Stimulated activated naive CD8-positive, alpha-beta T cell treated with anti-CD3 and anti-CD28 coated beads, Interleukin-15, Interleukin-2, amounts not matched to agents 100 ng/mL and 50 ng/mL, for 24 hours (primary cell): ENCODE results near the gene CD47.

ENCODE experiments used
- H3K27ac Mint-ChIP-seq: one replicate; pipeline ENCODE4 v1.8.0; 2021; ENCODE audit warnings: mild to moderate bottlenecking, mixed read lengths
- H3K27me3 Mint-ChIP-seq: one replicate; pipeline ENCODE4 v1.8.0; 2021; ENCODE audit warnings: mixed read lengths
- H3K36me3 Mint-ChIP-seq: one replicate; pipeline ENCODE4 v1.8.0; 2021; ENCODE audit warnings: low read depth, mixed read lengths
- H3K4me1 Mint-ChIP-seq: one replicate; pipeline ENCODE4 v1.8.0; 2021; ENCODE audit warnings: low read depth, mixed read lengths
- H3K4me3 Mint-ChIP-seq: one replicate; pipeline ENCODE4 v1.8.0; 2021; ENCODE audit warnings: mild to moderate bottlenecking, mixed read lengths
- H3K9me3 Mint-ChIP-seq: one replicate; pipeline ENCODE4 v1.8.0; 2021; ENCODE audit warnings: mixed read lengths

CD47 gene

DNA sequence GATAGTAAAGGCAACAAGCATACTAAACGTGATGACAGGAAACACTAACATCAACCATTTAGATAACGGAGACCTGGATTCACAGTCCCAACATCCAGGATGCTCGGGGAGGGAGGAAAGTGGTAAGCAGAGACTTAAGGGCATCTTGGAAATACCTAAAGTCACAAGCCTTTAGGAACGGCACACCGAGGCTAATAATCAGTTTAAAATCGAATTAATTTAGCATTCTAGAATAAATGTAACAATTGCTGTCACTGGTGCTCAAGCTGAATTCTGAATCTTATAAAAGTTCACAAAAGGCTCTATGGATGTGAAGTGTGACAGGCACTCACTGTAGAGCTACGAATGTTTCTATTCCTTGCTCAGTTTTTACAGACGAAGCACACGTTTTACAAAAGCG, 1.3 kb downstream of the CD47 start:
- H3K9me3 Mint-ChIP-seq: peaks cover 3% of the 10 kb centered on the region
- peaks cover 9% of the 10 kb centered on the region for H3K36me3 Mint-ChIP-seq
- H3K4me1 Mint-ChIP-seq: peaks cover 30% of the 10 kb centered on the region
- H3K27me3 Mint-ChIP-seq: no peaks in the 10 kb centered on the region
- H3K27ac Mint-ChIP-seq: peak overlapping the region; percentile 97
- no peak overlapping the region for H3K4me3 Mint-ChIP-seq

DNA sequence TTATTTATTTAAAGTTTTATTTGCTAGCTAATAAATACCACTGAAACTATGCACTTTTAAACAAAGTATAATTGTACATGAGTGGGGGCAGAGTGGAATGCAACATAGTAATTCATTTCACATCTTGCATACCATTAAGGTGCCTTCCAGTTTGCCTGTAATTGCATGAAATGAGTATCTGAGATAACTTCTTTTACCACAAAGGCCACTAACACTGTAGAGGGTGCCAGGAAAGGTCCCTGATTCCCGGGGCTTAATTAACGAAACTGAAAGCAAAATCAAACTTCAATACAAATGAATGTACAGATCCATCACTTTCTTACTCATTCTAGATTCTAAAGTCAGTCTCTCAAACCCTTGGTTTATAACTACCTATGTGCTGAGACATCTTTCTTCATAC, 2.1 kb downstream of the CD47 start:
- Mint-ChIP-seq H3K9me3 (peaks cover 3% of the 10 kb centered on the region), H3K27ac (peak overlapping the region; percentile 36), H3K4me3 (no peak overlapping the region), H3K36me3 (peaks cover 9% of the 10 kb centered on the region), H3K4me1 (peaks cover 26% of the 10 kb centered on the region), H3K27me3 (no peaks in the 10 kb centered on the region)

DNA sequence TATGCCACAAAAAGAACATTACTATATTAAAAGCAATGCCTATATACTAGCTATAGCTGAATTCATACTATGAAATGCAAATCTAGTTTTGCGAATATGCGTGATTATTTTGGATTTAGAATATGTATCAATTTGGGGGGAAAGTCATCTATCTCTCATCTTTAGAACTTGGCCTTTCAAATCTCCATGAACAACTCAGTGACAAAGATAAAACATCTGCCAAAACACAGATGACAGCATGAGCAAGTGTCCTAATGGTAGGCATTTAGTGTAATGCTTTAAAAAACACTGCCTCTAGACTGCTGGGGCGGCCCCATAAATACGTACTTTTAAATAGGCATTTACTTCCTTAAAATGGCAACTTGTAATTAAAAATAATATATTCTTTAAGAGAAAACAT, 2.7 kb downstream of the CD47 start:
- no peaks in the 10 kb centered on the region for H3K27me3 Mint-ChIP-seq
- H3K9me3 Mint-ChIP-seq: peaks cover 3% of the 10 kb centered on the region
- peaks cover 9% of the 10 kb centered on the region for H3K36me3 Mint-ChIP-seq
- peaks cover 21% of the 10 kb centered on the region for H3K4me1 Mint-ChIP-seq
- H3K4me3 Mint-ChIP-seq: no peak overlapping the region
- H3K27ac Mint-ChIP-seq: no peak overlapping the region

DNA sequence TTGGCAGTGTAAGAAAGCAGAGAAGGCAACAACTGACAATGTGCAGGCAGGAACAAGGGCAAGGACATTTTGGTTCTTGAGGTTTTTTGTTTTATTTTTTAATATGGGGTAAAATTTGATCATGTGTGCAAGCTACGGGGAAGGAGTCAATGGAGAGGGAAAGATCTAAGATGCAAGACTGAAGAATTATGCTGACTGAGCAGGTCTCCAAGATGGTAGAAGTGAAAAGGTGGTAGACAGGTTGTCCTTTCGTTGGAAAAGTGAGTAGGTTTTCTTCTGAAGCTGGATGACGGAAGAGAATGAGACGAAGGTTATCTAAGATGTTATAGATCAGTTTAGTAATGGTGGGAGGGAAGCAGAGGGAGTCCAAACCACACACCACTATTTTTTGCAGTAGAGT, 4.2 kb downstream of the CD47 start:
- H3K4me3 Mint-ChIP-seq: no peak overlapping the region
- no peak overlapping the region for H3K27ac Mint-ChIP-seq
- H3K9me3 Mint-ChIP-seq: peaks cover 1% of the 10 kb centered on the region
- H3K36me3 Mint-ChIP-seq: peaks cover 8% of the 10 kb centered on the region
- peaks cover 6% of the 10 kb centered on the region for H3K4me1 Mint-ChIP-seq
- no peaks in the 10 kb centered on the region for H3K27me3 Mint-ChIP-seq

DNA sequence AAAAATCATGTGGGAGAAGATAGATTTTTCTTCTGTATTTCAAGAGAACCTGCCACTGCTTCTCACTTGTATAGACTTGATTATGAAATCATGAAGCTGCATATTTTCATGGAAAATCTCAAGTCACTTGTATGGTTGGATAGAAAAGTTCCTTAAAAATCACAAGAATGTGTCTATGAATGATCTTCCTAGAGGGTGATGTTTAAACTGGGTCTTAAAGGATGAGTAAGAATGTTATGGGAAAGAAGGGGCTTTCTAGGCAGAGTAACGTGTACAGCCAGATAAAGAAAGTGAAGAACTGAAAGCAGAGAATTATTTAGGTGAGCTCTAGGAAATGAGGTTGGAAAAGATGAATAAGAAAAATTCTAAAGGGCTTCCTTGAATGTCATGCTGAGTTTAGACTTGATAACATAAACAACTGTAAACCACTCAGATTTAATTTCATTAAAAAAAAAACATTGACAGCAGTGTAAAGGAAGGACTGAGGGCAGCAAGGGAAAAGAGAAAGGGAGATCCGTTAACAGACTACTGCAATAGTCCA, 5.0 kb downstream of the CD47 start:
- Mint-ChIP-seq H3K36me3 (peaks cover 5% of the 10 kb centered on the region), H3K27me3 (no peaks in the 10 kb centered on the region), H3K4me3 (no peak overlapping the region), H3K27ac (no peak overlapping the region), H3K4me1 (peaks cover 3% of the 10 kb centered on the region), H3K9me3 (no peaks in the 10 kb centered on the region)

DNA sequence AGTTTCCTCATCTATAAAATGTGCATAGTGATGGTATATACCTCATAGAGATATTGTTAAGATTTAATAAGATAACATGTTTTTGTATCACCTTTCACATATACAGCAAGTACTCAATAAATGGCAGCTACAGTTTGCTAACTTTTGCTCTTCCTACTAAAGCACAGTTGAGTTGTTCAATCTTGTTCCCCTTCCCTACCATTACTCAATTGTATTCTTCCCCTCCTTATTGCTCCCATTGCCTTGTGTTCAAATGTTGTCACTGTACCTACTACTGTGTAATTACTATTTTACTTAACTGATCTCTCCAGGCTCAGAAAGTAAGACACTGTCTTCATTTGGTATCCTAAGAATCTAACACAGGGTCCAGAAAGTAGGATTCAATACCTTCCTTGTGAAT, 5.5 kb downstream of the CD47 start:
- Mint-ChIP-seq H3K4me3 (no peak overlapping the region), H3K27ac (no peak overlapping the region), H3K9me3 (no peaks in the 10 kb centered on the region), H3K36me3 (peaks cover 5% of the 10 kb centered on the region), H3K4me1 (peaks cover 3% of the 10 kb centered on the region), H3K27me3 (no peaks in the 10 kb centered on the region)

DNA sequence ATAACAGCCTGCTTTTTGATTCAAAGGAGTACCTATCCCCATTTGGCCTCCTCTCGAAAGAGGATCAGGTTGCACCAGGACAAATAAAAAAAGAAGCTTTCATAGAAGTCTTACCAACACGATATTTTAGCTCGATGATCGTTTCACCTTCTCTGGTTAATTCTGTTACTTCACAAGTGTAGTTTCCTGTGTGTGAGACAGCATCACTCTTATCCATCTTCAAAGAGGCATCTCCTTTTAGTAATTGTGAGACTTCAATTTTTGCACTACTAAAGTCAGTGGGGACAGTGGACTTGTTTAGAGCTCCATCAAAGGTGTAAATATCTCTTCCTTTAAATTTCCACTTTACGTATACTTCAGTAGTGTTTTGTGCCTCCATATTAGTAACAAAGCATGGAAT, 11.0 kb downstream of the CD47 start:
- H3K4me3 Mint-ChIP-seq: peak overlapping the region; percentile 1
- peak overlapping the region; percentile 29 for H3K27ac Mint-ChIP-seq
- H3K36me3 Mint-ChIP-seq: peaks cover 38% of the 10 kb centered on the region
- H3K9me3 Mint-ChIP-seq: no peaks in the 10 kb centered on the region
- peaks cover 13% of the 10 kb centered on the region for H3K4me1 Mint-ChIP-seq
- no peaks in the 10 kb centered on the region for H3K27me3 Mint-ChIP-seq

DNA sequence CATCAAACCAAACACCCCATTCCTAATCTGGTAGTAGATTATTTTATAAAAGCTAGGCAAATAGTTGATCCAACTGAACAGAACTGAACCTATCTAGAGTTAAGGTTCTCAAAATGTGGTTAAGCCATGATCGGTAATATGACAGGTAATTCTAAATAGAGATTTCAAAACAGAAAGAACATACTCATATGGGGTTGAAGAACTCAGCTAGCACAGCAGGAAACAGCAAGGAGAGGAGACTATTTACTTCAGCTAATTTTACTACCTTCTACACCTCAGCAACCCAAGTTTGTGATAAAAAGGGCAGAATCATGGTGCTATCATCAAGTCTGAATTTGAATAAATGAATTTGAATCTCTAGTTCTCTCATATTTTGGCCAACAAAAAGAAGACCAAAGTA, 11.8 kb downstream of the CD47 start:
- no peaks in the 10 kb centered on the region for H3K9me3 Mint-ChIP-seq
- peak overlapping the region; percentile 22 for H3K27ac Mint-ChIP-seq
- H3K27me3 Mint-ChIP-seq: no peaks in the 10 kb centered on the region
- peaks cover 20% of the 10 kb centered on the region for H3K4me1 Mint-ChIP-seq
- peaks cover 42% of the 10 kb centered on the region for H3K36me3 Mint-ChIP-seq
- no peak overlapping the region for H3K4me3 Mint-ChIP-seq

DNA sequence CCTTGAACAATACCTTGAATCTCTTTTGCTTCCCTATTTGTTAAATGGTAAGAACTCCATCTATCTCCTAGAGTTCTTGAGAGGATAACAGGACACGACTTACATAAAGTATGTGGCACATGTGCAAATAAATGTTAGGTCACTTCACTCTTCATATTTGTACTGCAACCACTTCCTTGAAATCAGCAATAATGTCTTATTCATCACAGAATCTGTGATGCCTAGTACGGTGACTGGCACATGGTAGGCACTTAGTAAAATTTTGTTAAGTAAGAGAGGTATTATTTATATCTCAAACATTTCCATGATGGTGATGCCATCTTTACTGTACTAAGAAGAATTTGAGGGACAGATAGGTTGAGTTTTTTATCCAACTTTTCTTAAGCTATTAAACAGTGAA, 14.3 kb downstream of the CD47 start:
- Mint-ChIP-seq H3K27ac (no peak overlapping the region), H3K36me3 (peaks cover 55% of the 10 kb centered on the region), H3K27me3 (no peaks in the 10 kb centered on the region), H3K4me1 (peaks cover 45% of the 10 kb centered on the region), H3K4me3 (no peak overlapping the region), H3K9me3 (no peaks in the 10 kb centered on the region)

DNA sequence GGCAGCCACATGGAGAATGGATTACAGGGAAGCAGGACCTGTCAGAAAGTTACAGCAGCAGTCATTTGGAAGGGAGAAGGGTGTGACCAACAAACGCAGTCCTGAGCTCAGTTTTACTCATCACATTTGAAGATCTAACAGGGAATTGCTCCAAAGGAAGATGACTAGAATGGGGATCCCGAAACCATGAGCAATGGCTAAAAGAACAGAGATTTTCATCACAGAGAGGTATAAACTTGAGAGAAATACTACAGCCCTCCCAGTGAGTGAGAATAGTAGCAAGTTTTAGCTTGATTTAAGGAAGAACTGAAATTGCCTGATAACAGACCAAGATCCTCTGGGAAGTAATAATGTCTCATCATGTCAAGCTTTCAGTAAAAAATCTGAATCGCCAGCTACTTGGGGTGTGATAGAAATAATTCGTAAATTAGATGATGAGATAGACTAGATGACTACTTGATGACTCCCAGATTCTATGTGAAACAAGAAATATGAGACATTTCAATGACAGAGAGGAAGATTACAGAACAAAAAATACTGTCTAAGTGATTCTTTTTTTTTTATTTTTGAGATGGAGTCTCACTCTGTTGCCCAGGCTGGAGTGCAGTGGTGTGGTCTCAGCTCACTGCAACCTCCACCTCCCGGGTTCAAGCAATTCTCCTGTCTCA, 16.9 kb downstream of the CD47 start:
- H3K27ac Mint-ChIP-seq: peak overlapping the region; percentile 14
- no peaks in the 10 kb centered on the region for H3K9me3 Mint-ChIP-seq
- H3K36me3 Mint-ChIP-seq: peaks cover 63% of the 10 kb centered on the region
- no peak overlapping the region for H3K4me3 Mint-ChIP-seq
- H3K27me3 Mint-ChIP-seq: no peaks in the 10 kb centered on the region
- peaks cover 69% of the 10 kb centered on the region for H3K4me1 Mint-ChIP-seq

DNA sequence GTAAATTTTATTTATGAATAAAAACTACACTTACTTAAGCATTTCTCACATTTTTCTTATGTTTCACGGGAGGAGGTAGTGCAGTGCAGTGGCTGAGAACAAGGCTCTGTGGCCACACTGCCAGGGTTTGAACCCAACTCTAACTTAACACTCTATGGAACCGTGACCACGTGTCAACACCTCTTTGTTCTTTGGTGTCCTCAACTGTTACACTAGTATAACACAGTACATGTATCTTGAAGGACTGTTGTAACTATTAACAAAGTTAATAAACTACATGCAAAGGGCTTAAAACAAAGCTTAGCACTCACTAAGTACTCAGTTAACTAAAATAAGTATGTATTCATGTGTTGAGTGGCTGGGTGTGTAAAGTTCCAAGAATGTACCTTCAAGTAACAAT, 19.5 kb downstream of the CD47 start:
- H3K4me1 Mint-ChIP-seq: peaks cover 94% of the 10 kb centered on the region

DNA sequence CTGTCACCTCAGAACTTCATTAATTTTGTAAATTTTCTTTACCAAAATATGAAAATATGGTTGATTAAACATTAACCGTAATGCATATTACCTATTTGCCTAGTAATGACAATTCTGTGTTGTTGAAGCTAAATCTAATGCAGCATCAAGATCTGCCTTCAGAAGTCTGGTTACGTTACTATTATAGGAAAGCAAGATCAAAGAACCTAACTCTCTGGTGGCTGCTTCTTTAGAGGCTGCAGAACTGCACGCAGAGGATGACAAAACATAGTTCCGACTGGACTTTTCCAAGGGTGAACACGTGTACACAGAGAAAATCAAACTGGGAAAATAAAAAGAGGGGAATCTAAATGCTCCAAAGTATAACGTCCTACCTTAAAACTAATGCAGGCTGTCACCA, 20.5 kb downstream of the CD47 start:
- Mint-ChIP-seq H3K27me3 (no peaks in the 10 kb centered on the region), H3K4me1 (peaks cover 93% of the 10 kb centered on the region), H3K4me3 (peak overlapping the region; percentile 21), H3K27ac (peak overlapping the region; percentile 27), H3K36me3 (peaks cover 70% of the 10 kb centered on the region), H3K9me3 (no peaks in the 10 kb centered on the region)

More for the DNA sequence above, 19.5 kb downstream of the CD47 start:
- Mint-ChIP-seq H3K36me3 (peaks cover 63% of the 10 kb centered on the region), H3K4me3 (no peak overlapping the region), H3K9me3 (no peaks in the 10 kb centered on the region), H3K27ac (no peak overlapping the region), H3K27me3 (no peaks in the 10 kb centered on the region)

DNA sequence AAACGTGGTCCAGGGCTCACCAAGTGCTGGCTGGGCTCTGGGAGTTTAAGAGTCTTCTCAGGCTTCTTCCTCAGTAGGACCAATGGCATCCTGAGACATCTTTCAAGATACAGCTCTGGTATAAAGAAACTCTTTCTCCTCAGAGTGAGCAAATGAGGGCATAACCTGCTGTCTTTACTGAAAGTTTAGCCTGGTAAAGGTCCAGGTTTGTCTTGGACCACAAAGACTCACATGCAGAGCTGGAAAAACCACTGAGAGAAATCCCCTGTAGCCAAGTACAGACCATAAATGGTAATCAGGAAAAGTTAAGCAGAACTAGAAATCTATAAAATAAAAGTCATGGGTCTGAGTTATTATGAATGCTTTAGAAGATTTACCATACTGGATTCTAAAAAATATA, 23.1 kb downstream of the CD47 start:
- H3K27me3 Mint-ChIP-seq: no peaks in the 10 kb centered on the region
- H3K27ac Mint-ChIP-seq: peak overlapping the region; percentile 8
- no peaks in the 10 kb centered on the region for H3K9me3 Mint-ChIP-seq
- peaks cover 75% of the 10 kb centered on the region for H3K36me3 Mint-ChIP-seq
- peaks cover 93% of the 10 kb centered on the region for H3K4me1 Mint-ChIP-seq
- no peak overlapping the region for H3K4me3 Mint-ChIP-seq

DNA sequence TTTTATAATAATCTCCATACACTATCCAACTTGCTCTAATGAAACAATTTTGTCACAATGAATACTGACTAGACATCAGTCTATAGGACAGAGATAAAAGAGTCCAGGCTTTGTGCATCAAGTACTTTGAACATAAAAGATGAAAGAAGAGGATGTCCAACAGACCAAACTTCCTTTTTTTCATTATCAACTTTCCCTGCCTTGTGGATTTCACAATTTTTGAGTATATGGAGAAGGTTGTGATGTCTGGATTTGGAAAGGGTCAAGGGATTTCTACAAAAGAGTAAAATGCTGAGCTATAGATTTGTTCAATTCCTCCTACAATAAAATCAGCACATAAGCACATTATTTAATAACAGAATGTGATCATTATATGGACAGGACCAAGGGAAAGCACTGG, 25.7 kb downstream of the CD47 start:
- no peaks in the 10 kb centered on the region for H3K9me3 Mint-ChIP-seq
- H3K27ac Mint-ChIP-seq: peak overlapping the region; percentile 81
- no peaks in the 10 kb centered on the region for H3K27me3 Mint-ChIP-seq
- peaks cover 78% of the 10 kb centered on the region for H3K36me3 Mint-ChIP-seq
- H3K4me1 Mint-ChIP-seq: peaks cover 92% of the 10 kb centered on the region
- H3K4me3 Mint-ChIP-seq: no peak overlapping the region

DNA sequence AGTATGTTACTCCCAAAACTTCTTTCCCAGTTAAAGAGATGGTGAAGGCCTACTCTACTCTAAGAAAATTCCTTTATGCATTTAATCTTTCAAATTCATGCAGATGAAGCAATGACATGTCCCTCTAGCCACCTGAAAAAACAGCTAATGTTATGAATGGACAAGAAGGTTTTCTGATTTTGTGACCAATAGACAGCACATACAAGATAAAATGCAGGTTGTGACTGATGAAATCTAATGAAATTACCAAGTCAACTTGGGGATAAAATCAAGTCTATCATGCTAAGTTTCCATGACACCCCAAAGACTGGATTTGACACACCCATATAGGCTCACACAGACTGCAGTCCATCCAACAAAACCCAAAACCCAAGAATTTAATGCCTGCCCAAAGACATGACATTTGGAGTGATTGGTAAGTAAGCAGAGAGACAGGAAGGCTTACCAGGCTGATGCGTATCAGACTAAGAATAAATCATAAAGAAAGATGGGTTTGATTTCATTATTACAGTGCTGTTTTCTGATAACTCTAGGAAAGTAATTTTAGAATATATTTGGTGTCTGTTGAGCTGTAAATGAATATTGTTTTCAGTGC, 26.4 kb downstream of the CD47 start:
- Mint-ChIP-seq H3K9me3 (no peaks in the 10 kb centered on the region), H3K36me3 (peaks cover 78% of the 10 kb centered on the region), H3K27me3 (no peaks in the 10 kb centered on the region), H3K4me1 (peaks cover 92% of the 10 kb centered on the region), H3K4me3 (no peak overlapping the region), H3K27ac (peak overlapping the region; percentile 87)

DNA sequence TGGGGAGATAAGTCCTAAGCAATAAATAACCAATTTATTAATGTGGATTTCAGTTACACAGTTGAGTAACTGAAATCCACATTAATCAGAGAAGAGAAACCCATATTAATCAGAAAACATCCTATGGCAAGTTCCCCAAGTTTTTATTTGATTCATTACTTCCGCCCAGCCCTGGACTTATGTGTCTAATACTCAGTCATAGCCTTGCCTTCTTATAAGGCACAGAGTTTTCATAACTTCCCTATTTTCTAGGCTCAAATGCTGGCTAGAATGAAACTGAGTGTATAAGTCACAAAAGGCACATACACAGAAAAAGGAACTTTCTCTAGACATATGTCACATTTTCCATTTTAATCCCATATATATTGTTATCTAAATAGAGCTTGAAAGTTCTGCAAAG, 28.8 kb downstream of the CD47 start:
- peaks cover 78% of the 10 kb centered on the region for H3K4me1 Mint-ChIP-seq

More for the DNA sequence above, 28.8 kb downstream of the CD47 start:
- Mint-ChIP-seq H3K4me3 (no peak overlapping the region), H3K36me3 (peaks cover 74% of the 10 kb centered on the region), H3K9me3 (no peaks in the 10 kb centered on the region), H3K27me3 (no peaks in the 10 kb centered on the region), H3K27ac (no peak overlapping the region)
